H1 (cell line): ENCODE results near the gene WDR53. TPM values are rescaled to one million over a fixed set of nuclear protein-coding genes. Genes with fewer than 3 reads are reported as not detected.

Experiments used
- CTCF ChIA-PET: fragments of 300-600 bp; sonication (Branson Sonifier 250); formaldehyde crosslinking; loops from one replicate; lab custom pipeline; 2021; ENCODE audit not compliant: partially characterized antibody; lab: Charles Lee
- POLR2A ChIA-PET: fragments of 300-600 bp; sonication (Branson Sonifier 250); formaldehyde crosslinking; loops from one replicate; lab custom pipeline; 2021; ENCODE audit warnings: inconsistent platforms; ENCODE audit not compliant: partially characterized antibody; lab: Charles Lee
- DNase-seq, 2 experiments: peaks; one replicate each; pipeline versions ENCODE4 v3.0.0 to v3.0.0-alpha.2; 2010 to 2022; ENCODE audit warnings: low spot score in 2 of 2, low read depth in 1 of 2, mixed read lengths in 1 of 2
- FAIRE-seq: peaks from 2 replicates; lab custom pipeline; 2011; peaks lifted over from hg19 to GRCh38; lab: Jason Lieb, UNC
- H2AFZ ChIP-seq: 2 replicates; pipeline ENCODE4 v1.8.1; 2012; ENCODE audit warnings: low read length, inconsistent platforms
- H2AK5ac ChIP-seq: 2 replicates; pipeline ENCODE4 v1.6.1; 2013; ENCODE audit warnings: low read depth, low read length
- H2BK120ac ChIP-seq: replicated peaks from 2 replicates; pipeline ENCODE3; 2013; ENCODE audit warnings: low read depth, low read length, inconsistent platforms
- H2BK12ac ChIP-seq: 2 replicates; pipeline ENCODE4 v1.6.1; 2013; ENCODE audit warnings: low read depth, low read length
- H2BK15ac ChIP-seq: 2 replicates; pipeline ENCODE4 v1.6.1; 2013; ENCODE audit warnings: low read length
- H2BK20ac ChIP-seq: 2 replicates; pipeline ENCODE4 v1.6.1; 2013; ENCODE audit warnings: low read length
- H2BK5ac ChIP-seq: 2 replicates; pipeline ENCODE4 v1.6.1; 2013; ENCODE audit warnings: low read depth, low read length
- H3K14ac ChIP-seq: 2 replicates; pipeline ENCODE4 v1.6.1; 2013; ENCODE audit warnings: inconsistent platforms; ENCODE audit not compliant: insufficient read length
- H3K18ac ChIP-seq: 2 replicates; pipeline ENCODE4 v1.6.1; 2013; ENCODE audit warnings: low read length; ENCODE audit errors: extremely low read depth
- H3K23ac ChIP-seq: 2 replicates; pipeline ENCODE4 v1.6.1; 2013; ENCODE audit warnings: inconsistent platforms; ENCODE audit not compliant: insufficient read length
- H3K23me2 ChIP-seq: 2 replicates; pipeline ENCODE4 v1.6.1; 2013; ENCODE audit warnings: low read depth, low read length
- H3K27ac ChIP-seq: 2 replicates; pipeline ENCODE4 v1.6.1; 2011; ENCODE audit warnings: low read depth, low read length, inconsistent platforms
- H3K27me3 ChIP-seq, 4 experiments: replicated peaks in 1 of 4; 1 replicate in 1 of 4; 2 replicates in 3 of 4; pipeline versions ENCODE4 v1.6.1 to v1.8.1; 2011 to 2013; ENCODE audit warnings: low read length in 3 of 4, mild to moderate bottlenecking in 3 of 4, inconsistent platforms in 2 of 4, mixed read lengths in 2 of 4, moderate library complexity in 1 of 4; ENCODE audit not compliant: control insufficient read depth in 3 of 4, insufficient read depth in 3 of 4; ENCODE audit errors: extremely low read depth in 1 of 4
- H3K36me3 ChIP-seq, 4 experiments: 2 replicates each; pipeline versions ENCODE4 v1.6.1 to v1.8.1; 2011 to 2013; ENCODE audit warnings: mild to moderate bottlenecking in 4 of 4, low read length in 3 of 4, moderate library complexity in 2 of 4, control low read depth in 1 of 4, inconsistent platforms in 1 of 4; ENCODE audit not compliant: insufficient read depth in 4 of 4, control insufficient read depth in 2 of 4
- H3K4ac ChIP-seq: replicated peaks from 2 replicates; pipeline ENCODE3; 2013; ENCODE audit warnings: low read length, low read depth, mixed read lengths, inconsistent platforms; ENCODE audit not compliant: insufficient read length
- H3K4me1 ChIP-seq, 4 experiments: replicated peaks in 1 of 4; 1 replicate in 1 of 4; 2 replicates in 3 of 4; pipeline versions ENCODE4 v1.6.1 to v1.8.1; 2011 to 2013; ENCODE audit warnings: low read length in 3 of 4, inconsistent platforms in 2 of 4, mixed read lengths in 1 of 4; ENCODE audit not compliant: insufficient read depth in 4 of 4, control insufficient read depth in 3 of 4
- H3K4me2 ChIP-seq, 2 experiments: 2 replicates each; pipeline versions ENCODE4 v1.6.1 to v1.8.1; 2011 to 2013; ENCODE audit warnings: low read depth in 2 of 2, low read length in 2 of 2, control low read depth in 1 of 2, inconsistent platforms in 1 of 2, mild to moderate bottlenecking in 1 of 2; ENCODE audit not compliant: insufficient read depth in 1 of 2
- H3K4me3 ChIP-seq, 4 experiments: fragments of 200-600, 300-600 bp in 1 of 4; sonication (generic), shearing (Covaris generic), sonication (Bioruptor Twin) in 1 of 4; 2 replicates each; pipeline versions ENCODE4 v1.5.1 to v1.8.1; 2011 to 2016; ENCODE audit warnings: low read length in 4 of 4, low read depth in 3 of 4, control low read depth in 2 of 4, inconsistent platforms in 2 of 4, mild to moderate bottlenecking in 2 of 4, mixed read lengths in 1 of 4, moderate library complexity in 1 of 4; ENCODE audit not compliant: insufficient read depth in 2 of 4; ENCODE audit errors: extremely low read depth in 1 of 4
- H3K56ac ChIP-seq: replicated peaks from 2 replicates; pipeline ENCODE3; 2013; ENCODE audit warnings: low read depth, mild to moderate bottlenecking, mixed read lengths, low read length, inconsistent platforms; ENCODE audit not compliant: insufficient read length
- H3K79me1 ChIP-seq: 2 replicates; pipeline ENCODE4 v1.6.1; 2013; ENCODE audit warnings: low read depth, low read length, control low read depth
- H3K79me2 ChIP-seq, 2 experiments: 2 replicates each; pipeline versions ENCODE4 v1.6.1 to v1.8.1; 2012 to 2013; ENCODE audit warnings: low read length in 2 of 2, mild to moderate bottlenecking in 2 of 2, inconsistent platforms in 1 of 2; ENCODE audit not compliant: insufficient read depth in 2 of 2, control insufficient read depth in 1 of 2
- H3K9ac ChIP-seq, 4 experiments: replicated peaks in 1 of 4; 1 replicate in 1 of 4; 2 replicates in 3 of 4; pipeline versions ENCODE4 v1.6.1 to v1.8.1; 2011 to 2013; ENCODE audit warnings: low read depth in 3 of 4, low read length in 3 of 4, control low read depth in 2 of 4, mild to moderate bottlenecking in 2 of 4, moderate library complexity in 2 of 4, inconsistent platforms in 1 of 4; ENCODE audit errors: extremely low read depth in 1 of 4
- H3K9me3 ChIP-seq, 2 experiments: 2 replicates each; pipeline versions ENCODE4 v1.6.1 to v1.8.1; 2012 to 2013; ENCODE audit warnings: mild to moderate bottlenecking in 2 of 2, moderate library complexity in 2 of 2, control low read depth in 1 of 2, inconsistent platforms in 1 of 2, low read depth in 1 of 2, low read length in 1 of 2, mixed read lengths in 1 of 2; ENCODE audit not compliant: insufficient read depth in 2 of 2
- H4K20me1 ChIP-seq, 2 experiments: replicated peaks in 1 of 2; 2 replicates each; pipeline versions ENCODE3 to v1.8.1; 2011 to 2013; ENCODE audit warnings: inconsistent platforms in 2 of 2, low read length in 2 of 2, mild to moderate bottlenecking in 1 of 2; ENCODE audit not compliant: insufficient read depth in 2 of 2, control insufficient read depth in 1 of 2
- H4K5ac ChIP-seq: 2 replicates; pipeline ENCODE4 v1.6.1; 2013; ENCODE audit warnings: low read length, low read depth, mixed read lengths, inconsistent platforms; ENCODE audit not compliant: insufficient read length
- H4K8ac ChIP-seq: 2 replicates; pipeline ENCODE4 v1.8.0; 2013; ENCODE audit warnings: mild to moderate bottlenecking, moderate library complexity, low read length, inconsistent platforms; ENCODE audit not compliant: insufficient read depth; ENCODE audit errors: extremely low read depth
- H4K91ac ChIP-seq: replicated peaks from 2 replicates; pipeline ENCODE3; 2013; ENCODE audit warnings: low read length, mixed read lengths, inconsistent platforms; ENCODE audit not compliant: insufficient read length
- WGBS, 2 experiments: shearing (Covaris generic) in 1 of 2; methylation state at CpG; one replicate each; pipeline versions ENCODE4 v1.1.6 to v1.1.7; 2013 to 2015; ENCODE audit warnings: low lambda C conversion rate in 2 of 2, mixed read lengths in 2 of 2, inconsistent platforms in 1 of 2, low coverage in 1 of 2, missing lambda C conversion rate in 1 of 2; ENCODE audit not compliant: insufficient replicate concordance in 2 of 2, insufficient coverage in 1 of 2, insufficient read length in 1 of 2; ENCODE audit errors: extremely low coverage in 1 of 2, missing lambda C conversion rate in 1 of 2; 5-methylcytosine and 5-hydroxymethylcytosine counted together
- polyA plus RNA-seq, 7 experiments: library from polyadenylated mRNA; depleted of rRNA in 3 of 7; stranded (reverse) in 5 of 7; unstranded in 2 of 7; fragments of >200 nt in 5 of 7; fragments of 200-250 nt in 2 of 7; gene quantifications; 1 replicate in 5 of 7; 2 replicates in 1 of 7; 4 replicates in 1 of 7; pipeline versions ENCODE4 v1.2.1 to v1.2.3, GENCODE V29; 2011 to 2013; ENCODE audit warnings: missing spikeins in 2 of 7, mixed read lengths in 2 of 7
- total RNA-seq: library from RNA; stranded (reverse); fragmentation: NEBNext Ultra II Directional; extraction: Animal tissue kit (Norgen Biotek cat#: 25700); gene quantifications from 2 replicates; pipeline ENCODE4 v1.2.1, GENCODE V29; 2021

WDR53 gene
- total and polyA plus RNA-seq, 2 of the 8 experiments (the other 6 are each of a cell fraction or from before 2014, with no cell fraction given): 7.4 to 18.8 TPM

- DNase-seq: no peak
- Histone ChIP-seq H2AK5ac (no peak overlapping the region), H3K23me2 (no peaks in the 10 kb centered on the region), H3K4me2 (no peak overlapping the region), H2BK20ac (no peak overlapping the region), H2AFZ (no peak overlapping the region), H3K9me3 (peaks cover 44 to 47% of the 10 kb centered on the region in 2 experiments), H4K20me1 (no peaks in the 10 kb centered on the region), H2BK12ac (no peak overlapping the region), H3K18ac (no peak overlapping the region), H3K79me1 (no peaks in the 10 kb centered on the region), H4K8ac (no peak overlapping the region; the same call in 1 of the 2 replicates), H3K27ac (no peak overlapping the region), H2BK5ac (no peak overlapping the region), H3K79me2 (no peaks in the 10 kb centered on the region), H3K27me3 (no peaks in the 10 kb centered on the region), H3K9ac (no peak overlapping the region), H3K56ac (no peak overlapping the region), H3K4ac (no peak overlapping the region), H3K23ac (no peak overlapping the region), H3K4me3 (no peak overlapping the region), H2BK15ac (no peak overlapping the region), H4K5ac (no peak overlapping the region), H2BK120ac (no peak overlapping the region), H3K4me1 (no peaks in the 10 kb centered on the region), H3K36me3 (peaks cover 0 to 7% (median 0%) of the 10 kb centered on the region in 4 experiments; a peak in 2 of 8 replicates), H3K14ac (no peak overlapping the region), H4K91ac (no peak overlapping the region)
- WGBS, 2 experiments: 95% methylated on average over 2 of the region's 2 CpGs; no CpG with 5 or more reads in 1 of the 2 experiments
- no peak for FAIRE-seq
- ChIA-PET POLR2A (interaction anchor here (1.7 kb wide), 1 partner anchor 13 kb away, joined by 7 read pairs; the partner anchor contains the start of gene RNF168), CTCF (interaction anchor here (0.6 to 2.5 kb wide), 10 partner anchors 9 to 444 kb away, joined by 3 to 12 read pairs (median 4); no protein-coding TSS in a partner anchor)
Observed at GRCh38 chr3:196517162-196517800, 51.1 kb downstream of the WDR53 start.
